Stimulated activated CD4-positive, alpha-beta T cell treated with anti-CD3 and anti-CD28 coated beads, Interleukin-12 subunit alpha, Interleukin-12 subunit beta, amount 100 ng/mL, for 4 hours (primary cell): ENCODE results near the gene ARRB1.

ENCODE experiments used
- DNase-seq: peaks from one replicate; pipeline ENCODE4 v3.0.0-alpha.2; 2020

Gene ARRB1

DNA sequence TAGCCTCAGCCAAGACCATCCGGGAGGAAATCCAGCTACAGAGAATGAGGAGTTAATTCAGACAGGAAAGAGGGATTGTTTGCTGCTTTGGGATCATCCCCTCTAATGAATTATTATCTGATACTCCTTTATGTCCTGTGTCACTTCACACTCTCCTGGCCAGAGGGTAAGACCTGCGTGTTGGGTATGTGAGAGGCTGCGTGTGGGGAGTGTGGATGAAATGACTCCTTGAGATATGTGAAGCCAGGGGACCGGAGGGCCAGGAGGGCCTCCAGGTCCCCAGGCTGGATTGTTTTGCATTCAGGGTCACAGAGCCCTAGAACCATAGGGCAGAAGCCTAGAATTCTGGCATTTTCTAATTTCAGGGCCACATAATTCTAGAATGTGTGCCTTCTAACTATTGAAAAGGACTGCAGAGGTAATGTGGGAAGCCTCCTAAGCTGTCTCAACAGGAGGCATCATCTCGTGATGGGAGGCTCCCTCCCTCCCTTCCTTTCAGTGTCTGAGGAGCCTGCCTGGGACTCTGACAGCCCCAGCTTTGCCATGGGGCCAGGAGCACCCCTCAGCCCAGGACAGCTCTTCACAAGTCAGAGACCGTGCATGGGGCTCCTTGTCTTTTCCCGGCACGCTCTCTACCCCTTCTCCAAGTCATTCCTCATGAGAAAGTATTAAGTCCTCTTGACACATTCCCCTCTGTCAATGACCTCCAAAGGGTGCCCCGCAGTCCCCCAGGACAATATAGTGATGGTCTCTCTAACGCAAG, 107.2 kb downstream of the ARRB1 start:
- no peak for DNase-seq

GRCh38 chr11:75242722-75243600, 108.5 kb downstream of the ARRB1 start:
- DNase-seq, result no peak

GRCh38 chr11:75241906-75242644, 109.4 kb downstream of the ARRB1 start:
- DNase-seq, result no peak

DNA sequence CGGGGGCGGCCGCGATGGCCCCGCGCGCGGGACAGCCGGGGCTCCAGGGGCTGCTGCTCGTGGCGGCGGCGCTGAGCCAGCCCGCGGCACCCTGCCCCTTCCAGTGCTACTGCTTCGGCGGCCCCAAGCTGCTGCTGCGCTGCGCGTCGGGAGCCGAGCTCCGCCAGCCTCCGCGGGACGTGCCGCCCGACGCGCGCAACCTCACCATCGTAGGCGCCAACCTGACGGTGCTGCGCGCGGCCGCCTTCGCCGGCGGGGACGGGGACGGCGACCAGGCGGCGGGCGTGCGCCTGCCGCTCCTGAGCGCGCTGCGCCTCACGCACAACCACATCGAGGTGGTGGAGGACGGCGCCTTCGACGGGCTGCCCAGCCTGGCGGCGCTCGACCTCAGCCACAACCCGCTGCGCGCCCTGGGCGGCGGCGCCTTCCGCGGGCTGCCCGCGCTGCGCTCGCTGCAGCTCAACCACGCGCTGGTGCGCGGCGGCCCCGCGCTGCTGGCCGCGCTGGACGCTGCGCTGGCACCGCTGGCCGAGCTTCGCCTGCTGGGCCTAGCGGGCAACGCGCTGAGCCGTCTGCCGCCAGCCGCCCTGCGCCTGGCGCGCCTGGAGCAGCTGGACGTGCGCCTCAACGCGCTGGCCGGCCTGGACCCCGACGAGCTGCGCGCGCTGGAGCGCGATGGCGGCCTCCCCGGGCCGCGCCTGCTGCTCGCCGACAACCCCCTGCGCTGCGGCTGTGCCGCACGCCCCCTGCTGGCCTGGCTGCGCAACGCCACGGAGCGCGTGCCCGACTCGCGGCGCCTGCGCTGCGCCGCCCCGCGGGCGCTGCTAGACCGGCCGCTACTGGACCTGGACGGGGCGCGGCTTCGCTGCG, 110.2 kb downstream of the ARRB1 start:
- DNase-seq, result peak; percentile 85

DNA sequence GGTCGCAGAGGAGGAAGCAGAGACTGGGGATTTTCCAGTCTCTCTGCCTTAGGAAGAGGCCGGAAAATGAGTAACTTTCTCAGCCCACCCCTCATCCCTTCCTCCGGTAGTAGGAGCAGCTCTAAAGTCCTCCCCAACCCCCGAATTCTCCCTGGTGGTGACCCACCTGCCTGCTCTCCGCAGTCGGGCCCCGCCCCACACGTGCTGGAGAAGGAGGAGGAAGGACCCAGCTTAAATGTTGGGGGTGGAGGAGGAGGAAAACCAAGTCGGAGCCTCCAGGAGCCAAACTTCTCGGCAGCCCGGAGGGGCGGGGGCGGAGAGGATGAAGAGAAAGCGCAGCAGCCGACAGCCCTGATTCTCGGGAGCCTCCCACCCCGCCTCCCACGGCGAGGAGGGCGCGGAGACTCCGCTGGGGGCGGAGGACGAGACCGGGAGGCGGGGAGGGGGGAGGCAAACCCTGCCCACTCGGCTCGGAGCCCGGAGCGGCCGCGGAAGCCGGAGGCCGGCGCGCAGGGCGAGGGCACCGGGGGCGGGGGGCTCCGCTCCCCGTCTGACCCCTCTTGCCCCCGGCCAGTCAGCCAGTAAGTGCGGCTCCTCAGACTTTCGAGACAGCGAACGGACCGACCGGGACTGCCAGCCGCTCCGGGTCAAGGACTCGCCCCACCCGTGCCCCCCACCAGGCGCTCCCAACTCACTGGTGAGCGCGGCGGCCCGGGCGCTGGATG, 111.0 kb downstream of the ARRB1 start, which contains the start of gene TPBGL:
Gene TPBGL (plus strand): TSS at position 464 of the 725 bp plus-strand sequence. CDS start 276 bp downstream, outside the sequence.
- DNase-seq, result peak; percentile 28

- DNase-seq, result no peak
These were observed 111.8 kb downstream of the ARRB1 start for GRCh38 chr11:75239531-75240290.

GRCh38 chr11:75238595-75239440, 112.6 kb downstream of the ARRB1 start:
- no peak for DNase-seq

- DNase-seq, result no peak
These were observed 114.4 kb downstream of the ARRB1 start for GRCh38 chr11:75237050-75237449.

GRCh38 chr11:75236062-75236461, 115.4 kb downstream of the ARRB1 start:
- no peak for DNase-seq

GRCh38 chr11:75233754-75234172, 117.7 kb downstream of the ARRB1 start:
- DNase-seq, result no peak

DNA sequence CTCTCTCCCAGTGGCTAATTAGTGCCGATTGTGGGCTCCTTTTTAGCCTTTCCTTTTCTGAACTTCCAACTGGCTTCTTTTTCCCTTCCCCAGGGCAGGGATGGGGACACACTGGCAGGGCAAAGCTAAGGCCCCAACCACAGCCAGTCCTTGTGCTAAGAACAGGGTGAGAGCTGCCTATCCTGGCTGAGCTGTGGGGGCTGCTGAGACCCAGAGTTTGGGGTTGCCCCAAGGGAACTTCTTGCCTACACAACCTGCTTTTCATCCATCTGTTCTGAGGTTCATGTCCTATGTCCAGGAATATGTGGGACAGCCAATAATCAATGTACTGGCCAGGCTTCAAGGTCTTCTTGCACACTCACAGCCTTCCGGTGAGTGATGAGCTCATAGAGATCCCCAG, 120.8 kb downstream of the ARRB1 start:
- no peak for DNase-seq

DNA sequence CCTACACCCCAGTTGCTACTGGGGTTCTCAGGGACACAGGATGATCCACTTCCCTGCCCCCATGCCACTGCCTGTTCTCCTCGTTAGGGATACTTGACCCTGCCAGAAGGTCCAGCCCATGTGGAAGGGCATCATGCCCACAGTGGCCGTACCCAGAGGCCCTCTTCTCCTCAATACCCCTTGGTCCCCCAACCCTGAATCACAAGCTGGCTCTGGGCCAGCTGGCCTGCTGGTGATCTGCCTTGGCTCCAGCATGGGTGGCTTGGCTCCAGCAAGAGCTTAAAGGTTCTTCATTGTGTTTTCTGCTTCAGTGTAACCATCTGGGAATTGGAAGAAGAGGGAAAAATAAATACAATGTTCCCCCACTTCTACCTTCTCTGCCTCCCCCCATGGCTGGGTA, 122.0 kb downstream of the ARRB1 start:
- DNase-seq, result no peak

GRCh38 chr11:75225794-75226193, 125.7 kb downstream of the ARRB1 start:
- DNase-seq, result no peak

- no peak for DNase-seq
These were observed 127.4 kb downstream of the ARRB1 start for GRCh38 chr11:75223954-75224643.

GRCh38 chr11:75219869-75220268, 131.6 kb downstream of the ARRB1 start:
- DNase-seq, result no peak

DNA sequence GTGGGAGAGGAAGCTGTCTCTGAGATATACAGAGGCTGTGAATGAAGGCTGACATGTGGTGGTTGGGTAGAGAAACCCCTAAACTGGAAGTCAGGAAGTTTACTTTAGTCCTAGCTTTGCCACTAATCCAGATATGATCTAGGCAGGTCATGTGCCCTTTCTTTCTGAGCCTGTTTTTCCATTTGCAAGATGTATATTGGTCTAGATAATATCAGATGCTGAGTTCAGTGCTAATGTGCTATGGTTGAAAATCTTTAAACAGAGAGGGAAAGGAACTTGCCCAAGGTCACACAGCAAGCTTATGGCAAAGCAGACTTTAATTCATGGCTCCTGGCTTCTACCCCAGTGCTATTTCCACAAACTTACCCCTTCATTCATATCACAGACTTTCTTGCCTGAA, 136.6 kb downstream of the ARRB1 start:
- DNase-seq, result no peak

DNA sequence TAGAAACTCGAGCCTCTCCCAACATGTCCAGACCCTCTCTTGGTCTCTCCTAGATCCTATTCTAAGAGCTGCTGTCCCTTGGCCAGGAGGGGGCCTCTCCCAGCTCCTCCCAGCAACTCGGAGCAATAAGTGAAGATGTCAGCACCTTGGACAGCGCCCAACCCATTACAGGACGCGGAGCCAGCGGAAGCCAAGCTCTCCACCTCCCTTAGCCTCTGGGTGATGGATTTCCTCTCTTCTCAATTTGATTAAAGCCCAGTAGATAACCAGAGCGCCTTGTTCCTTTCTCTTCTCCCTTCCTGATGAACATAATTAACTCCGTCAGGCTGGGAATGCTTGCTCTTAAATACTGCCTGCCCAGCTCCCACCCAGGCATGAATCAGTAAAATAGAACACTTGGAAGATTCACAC, 137.0 kb downstream of the ARRB1 start:
- peak; percentile 69 for DNase-seq
